ENCODE results near the gene PAEP.

PAEP gene

GRCh38 chr9:135601988-135602387 is 40.4 kb downstream of the PAEP start:
- DNase-seq (ENCODE audit: low read depth): no peak

- no peak for DNase-seq (ENCODE audit: low read depth)
These were observed 41.4 kb downstream of the PAEP start for GRCh38 chr9:135602789-135603481.

- DNase-seq (ENCODE audit: low read depth): no peak
These were observed 43.1 kb downstream of the PAEP start for GRCh38 chr9:135604437-135605237.

GRCh38 chr9:135605238-135605781 is 43.8 kb downstream of the PAEP start:
- DNase-seq (ENCODE audit: low read depth): no peak

- DNase-seq (ENCODE audit: low read depth): no peak
These were observed 45.3 kb downstream of the PAEP start for GRCh38 chr9:135606885-135607259.

- DNase-seq (ENCODE audit: low read depth): no peak
These were observed 46.1 kb downstream of the PAEP start for GRCh38 chr9:135607401-135608293.

GRCh38 chr9:135608294-135608998 is 46.9 kb downstream of the PAEP start:
- DNase-seq (ENCODE audit: low read depth): no peak

GRCh38 chr9:135608999-135609317 is 47.4 kb downstream of the PAEP start:
- DNase-seq (ENCODE audit: low read depth): no peak

- no peak for DNase-seq (ENCODE audit: low read depth)
These were observed 47.9 kb downstream of the PAEP start for GRCh38 chr9:135609366-135609955.

- DNase-seq (ENCODE audit: low read depth): no peak
These were observed 49.0 kb downstream of the PAEP start for GRCh38 chr9:135610290-135611141.

GRCh38 chr9:135611142-135611874 is 49.8 kb downstream of the PAEP start:
- DNase-seq (ENCODE audit: low read depth): no peak

- no peak for DNase-seq (ENCODE audit: low read depth)
These were observed 50.3 kb downstream of the PAEP start for GRCh38 chr9:135611875-135612209.

GRCh38 chr9:135612437-135612836 is 50.9 kb downstream of the PAEP start:
- DNase-seq (ENCODE audit: low read depth): no peak

GRCh38 chr9:135612981-135613910 is 51.7 kb downstream of the PAEP start:
- no peak for DNase-seq (ENCODE audit: low read depth)

GRCh38 chr9:135613946-135614805 is 52.6 kb downstream of the PAEP start:
- no peak for DNase-seq (ENCODE audit: low read depth)

GRCh38 chr9:135614821-135615665 is 53.5 kb downstream of the PAEP start:
- DNase-seq (ENCODE audit: low read depth): no peak
